GM23248 (cell line): Measurements from ENCODE around the gene TSLP. TPM values are rescaled to one million over a fixed set of nuclear protein-coding genes. Genes with fewer than 3 reads are reported as not detected.

ENCODE experiments used
- DNase-seq: peaks from one replicate; pipeline ENCODE4 v3.0.0-alpha.2; 2015
- H2AFZ ChIP-seq: fragments of 200-600 bp; sonication (generic); 2 replicates; pipeline ENCODE4 v1.6.1; 2016; ENCODE audit warnings: antibody characterized with exemption
- H3F3A ChIP-seq: fragments of 200-600 bp; sonication (generic); 2 replicates; pipeline ENCODE4 v1.6.1; 2016; ENCODE audit warnings: mild to moderate bottlenecking, antibody characterized with exemption, mixed run types; ENCODE audit not compliant: insufficient read depth
- H3K27ac ChIP-seq: fragments of 200-600 bp; sonication (generic); 2 replicates; pipeline ENCODE4 v1.5.1; 2016; ENCODE audit warnings: mild to moderate bottlenecking
- H3K27me3 ChIP-seq: fragments of 200-600 bp; sonication (generic); replicated peaks from 2 replicates; pipeline ENCODE4 v1.6.1; 2016; ENCODE audit warnings: mild to moderate bottlenecking; ENCODE audit not compliant: insufficient read depth
- H3K36me3 ChIP-seq: fragments of 200-600 bp; sonication (generic); 2 replicates; pipeline ENCODE4 v1.6.1; 2016; ENCODE audit warnings: low read depth, mild to moderate bottlenecking
- H3K4me1 ChIP-seq: fragments of 200-600 bp; sonication (generic); 2 replicates; pipeline ENCODE4 v1.6.1; 2016; ENCODE audit warnings: mild to moderate bottlenecking; ENCODE audit not compliant: insufficient read depth
- H3K4me2 ChIP-seq: fragments of 200-600 bp; sonication (generic); one replicate; pipeline ENCODE4 v1.6.1; 2016; ENCODE audit warnings: mild to moderate bottlenecking; ENCODE audit not compliant: unreplicated experiment
- H3K4me3 ChIP-seq: fragments of 200-600 bp; sonication (generic); 2 replicates; pipeline ENCODE4 v1.5.1; 2016; ENCODE audit warnings: mild to moderate bottlenecking
- H3K79me2 ChIP-seq: fragments of 200-600 bp; sonication (generic); 2 replicates; pipeline ENCODE4 v1.6.1; 2016; ENCODE audit warnings: mild to moderate bottlenecking; ENCODE audit not compliant: insufficient read depth
- H3K9ac ChIP-seq: fragments of 200-600 bp; sonication (generic); 2 replicates; pipeline ENCODE4 v1.6.1; 2016; ENCODE audit warnings: mild to moderate bottlenecking
- H3K9me2 ChIP-seq: fragments of 200-600 bp; sonication (generic); 2 replicates; pipeline ENCODE4 v1.6.1; 2016; ENCODE audit warnings: mixed run types, mild to moderate bottlenecking, moderate library complexity; ENCODE audit not compliant: insufficient read depth
- H3K9me3 ChIP-seq: fragments of 200-600 bp; sonication (generic); one replicate; pipeline ENCODE4 v1.6.1; 2017; ENCODE audit warnings: low read depth
- H4K20me1 ChIP-seq: fragments of 200-600 bp; sonication (generic); 2 replicates; pipeline ENCODE4 v1.6.0; 2016; ENCODE audit not compliant: insufficient read depth
- EZH2 ChIP-seq: fragments of 200-600 bp; sonication (generic); IDR thresholded peaks from 2 replicates; pipeline ENCODE4 v1.6.1; 2018; ENCODE audit warnings: antibody characterized with exemption, mild to moderate bottlenecking; ENCODE audit not compliant: insufficient read depth, poor library complexity, severe bottlenecking
- EZH2phosphoT487 ChIP-seq: fragments of 200-600 bp; sonication (generic); IDR thresholded peaks from 2 replicates; pipeline ENCODE4 v1.6.1; 2018; ENCODE audit warnings: antibody characterized with exemption, moderate library complexity, mild to moderate bottlenecking, low read depth; ENCODE audit not compliant: insufficient read depth
- WGBS, 2 experiments: methylation state at CpG; one replicate each; pipeline ENCODE4 v1.1.6; 2015 to 2017; ENCODE audit warnings: low lambda C conversion rate in 2 of 2, low coverage in 1 of 2; ENCODE audit errors: missing lambda C conversion rate in 2 of 2; 5-methylcytosine and 5-hydroxymethylcytosine counted together
- in situ Hi-C: fragments of 300-500 bp; cut with MboI; formaldehyde crosslinking; loops from 2 replicates; pipeline ENCODE4 v1.15.0; 2020
- polyA plus RNA-seq: library from polyadenylated mRNA; unstranded; fragments of >200 nt; fragmentation: Nextera tagmentation; extraction: Ambion mirVana; gene quantifications from 2 replicates; pipeline ENCODE4 v1.2.1, GENCODE V29; 2016
- total RNA-seq: library from RNA; depleted of rRNA; stranded (reverse); fragments of >200 nt; shearing (Covaris generic); gene quantifications from 2 replicates; pipeline ENCODE4 v1.2.3, GENCODE V29; 2014

The TSLP gene
- total and polyA plus RNA-seq, 2 experiments from 2014 or later = not detected

GRCh38 chr5:111077678-111078077 is 6.2 kb downstream of the TSLP start:
- no peak for TF ChIP-seq EZH2phosphoT487
- TF ChIP-seq EZH2 = no peak
- H3K79me2 ChIP-seq = no peaks in the 10 kb centered on the region
- H3K27ac ChIP-seq = no peak overlapping the region
- no peak overlapping the region for H2AFZ ChIP-seq
- no peaks in the 10 kb centered on the region for H3K9me3 ChIP-seq
- no peak overlapping the region for H3K9ac ChIP-seq
- peaks cover 7% of the 10 kb centered on the region; the same call in 1 of the 2 replicates for H3F3A ChIP-seq
- no peak overlapping the region for H3K4me2 ChIP-seq
- H3K4me1 ChIP-seq = peaks cover 13% of the 10 kb centered on the region
- no peaks in the 10 kb centered on the region for H3K9me2 ChIP-seq
- no peak for DNase-seq
- H3K36me3 ChIP-seq = no peaks in the 10 kb centered on the region
- peaks cover 22% of the 10 kb centered on the region for H3K27me3 ChIP-seq
- no peak overlapping the region for H3K4me3 ChIP-seq
- 48 to 52% methylated on average over 2 of the region's 2 CpGs for WGBS, 2 experiments
- in situ Hi-C loops = no loop called here
- no peaks in the 10 kb centered on the region for H4K20me1 ChIP-seq

- TF ChIP-seq EZH2 (no peak), EZH2phosphoT487 (no peak)
- Histone ChIP-seq H3K27me3 (0 out of 2 replicates have a peak, but pooled peaks cover 9% of the 10 kb centered on the region), H3K79me2 (no peaks in the 10 kb centered on the region), H3K4me2 (no peak overlapping the region), H3K9me3 (no peaks in the 10 kb centered on the region), H3F3A (peaks cover 6% of the 10 kb centered on the region; the same call in 1 of the 2 replicates), H3K4me1 (peaks cover 5% of the 10 kb centered on the region), H3K9ac (no peak overlapping the region), H2AFZ (no peak overlapping the region), H3K9me2 (no peaks in the 10 kb centered on the region), H4K20me1 (no peaks in the 10 kb centered on the region), H3K4me3 (no peak overlapping the region), H3K27ac (no peak overlapping the region), H3K36me3 (no peaks in the 10 kb centered on the region)
- DNase-seq = no peak
- in situ Hi-C loops = no loop called here
- WGBS, 2 experiments = 84 to 85% methylated on average over 1 of the region's 1 CpG
Measured at GRCh38 chr5:111079846-111080245, 8.3 kb downstream of the TSLP start.

- TF ChIP-seq EZH2phosphoT487 = no peak
- TF ChIP-seq EZH2 = no peak
- WGBS, 2 experiments = 75 to 78% methylated on average over 7 of the region's 7 CpGs
- H3K79me2 ChIP-seq = no peaks in the 10 kb centered on the region
- no peak overlapping the region for H3K9ac ChIP-seq
- H3K9me2 ChIP-seq = no peaks in the 10 kb centered on the region
- no peak overlapping the region for H3K4me3 ChIP-seq
- H2AFZ ChIP-seq = no peak overlapping the region
- H3K9me3 ChIP-seq = no peaks in the 10 kb centered on the region
- no peak for DNase-seq
- no peaks in the 10 kb centered on the region for H3K36me3 ChIP-seq
- no peak overlapping the region for H3K27ac ChIP-seq
- no peaks in the 10 kb centered on the region for H3F3A ChIP-seq
- H3K27me3 ChIP-seq = 0 out of 2 replicates have a peak, but pooled peaks cover 9% of the 10 kb centered on the region
- H3K4me2 ChIP-seq = no peak overlapping the region
- no peaks in the 10 kb centered on the region for H3K4me1 ChIP-seq
- H4K20me1 ChIP-seq = no peaks in the 10 kb centered on the region
- in situ Hi-C loops = no loop called here
Measured at GRCh38 chr5:111083323-111083722, 11.8 kb downstream of the TSLP start.

GRCh38 chr5:111092062-111092853 is 20.7 kb downstream of the TSLP start, which contains the start of gene WDR36:
Gene WDR36, plus strand, starts transcription at chr5:111092348. Its CDS starts 109 bp downstream, at chr5:111092457.
- Histone ChIP-seq H3K27me3 (no peaks in the 10 kb centered on the region), H3K79me2 (peaks cover 44% of the 10 kb centered on the region), H2AFZ (peak within 1 kb of the TSS; percentile 100), H3K9me3 (no peaks in the 10 kb centered on the region), H3K9ac (peak within 1 kb of the TSS; percentile 84), H3K4me1 (peaks cover 8% of the 10 kb centered on the region), H3K27ac (peak within 1 kb of the TSS; percentile 64), H3K36me3 (peaks cover 5% of the 10 kb centered on the region), H3K4me2 (peak within 1 kb of the TSS; percentile 95), H3F3A (no peaks in the 10 kb centered on the region), H3K9me2 (no peaks in the 10 kb centered on the region), H3K4me3 (peak within 1 kb of the TSS; percentile 97), H4K20me1 (no peaks in the 10 kb centered on the region)
- 4% methylated on average over 50 of the region's 50 CpGs for WGBS, 2 experiments
- in situ Hi-C loops = no loop called here
- TF ChIP-seq EZH2 (no peak), EZH2phosphoT487 (no peak)
- peak; percentile 94 for DNase-seq
